Keratinocyte (primary cell): ENCODE results near the gene SCNN1A. TPM values are rescaled to one million over a fixed set of nuclear protein-coding genes. Genes with fewer than 3 reads are reported as not detected.

ENCODE experiments used
- DNase-seq: peaks from one replicate; pipeline ENCODE4 v3.0.0-alpha.2; 2011; ENCODE audit warnings: low read depth, missing footprints, low spot score
- FAIRE-seq: peaks from 2 replicates; lab custom pipeline; 2011; peaks lifted over from hg19 to GRCh38; lab: Jason Lieb, UNC
- H2AFZ ChIP-seq: 2 replicates; pipeline ENCODE4 v1.6.0; 2012; ENCODE audit warnings: low read length, control low read depth, inconsistent platforms; ENCODE audit not compliant: control insufficient read depth
- H3K27ac ChIP-seq: 2 replicates; pipeline ENCODE4 v1.5.1; 2011; ENCODE audit warnings: low read length; ENCODE audit not compliant: control insufficient read depth, insufficient read depth
- H3K27me3 ChIP-seq: 3 replicates; pipeline ENCODE4 v1.6.0; 2011; ENCODE audit warnings: low read length; ENCODE audit not compliant: control insufficient read depth, insufficient read depth; ENCODE audit errors: extremely low read depth
- H3K36me3 ChIP-seq, 2 experiments: 2 replicates in 1 of 2; 3 replicates in 1 of 2; pipeline ENCODE4 v1.5.1; 2011; ENCODE audit warnings: low read length in 2 of 2, mild to moderate bottlenecking in 1 of 2; ENCODE audit not compliant: control insufficient read depth in 2 of 2, insufficient read depth in 2 of 2; ENCODE audit errors: extremely low read depth in 1 of 2
- H3K4me1 ChIP-seq: 3 replicates; pipeline ENCODE4 v1.5.1; 2011; ENCODE audit warnings: low read length; ENCODE audit not compliant: control insufficient read depth, insufficient read depth; ENCODE audit errors: extremely low read depth
- H3K4me2 ChIP-seq: 3 replicates; pipeline ENCODE4 v1.6.0; 2011; ENCODE audit warnings: low read depth, low read length; ENCODE audit not compliant: control insufficient read depth, insufficient read depth; ENCODE audit errors: extremely low read depth
- H3K4me3 ChIP-seq, 3 experiments: fragments of 200-600 bp in 1 of 3; sonication (generic) in 1 of 3; 2 replicates in 2 of 3; 3 replicates in 1 of 3; pipeline ENCODE4 v1.5.1; 2011 to 2016; ENCODE audit warnings: low read length in 3 of 3, mild to moderate bottlenecking in 3 of 3, control low read depth in 2 of 3, inconsistent platforms in 1 of 3, low read depth in 1 of 3, mixed read lengths in 1 of 3, mixed run types in 1 of 3, moderate library complexity in 1 of 3; ENCODE audit not compliant: control insufficient read depth in 2 of 3, insufficient read depth in 2 of 3; ENCODE audit errors: extremely low read depth in 1 of 3
- H3K79me2 ChIP-seq: 2 replicates; pipeline ENCODE4 v1.6.0; 2012; ENCODE audit warnings: low read length; ENCODE audit not compliant: control insufficient read depth, insufficient read depth
- H3K9ac ChIP-seq: 3 replicates; pipeline ENCODE4 v1.6.0; 2011; ENCODE audit warnings: low read length; ENCODE audit not compliant: control insufficient read depth, insufficient read depth; ENCODE audit errors: extremely low read depth
- H3K9me1 ChIP-seq: 3 replicates; pipeline ENCODE4 v1.6.0; 2011; ENCODE audit warnings: low read length; ENCODE audit not compliant: control insufficient read depth, insufficient read depth; ENCODE audit errors: extremely low read depth
- H3K9me3 ChIP-seq: 2 replicates; pipeline ENCODE4 v1.5.1; 2012; ENCODE audit warnings: low read depth, low read length; ENCODE audit not compliant: control insufficient read depth
- H4K20me1 ChIP-seq: 3 replicates; pipeline ENCODE4 v1.6.0; 2011; ENCODE audit warnings: low read length; ENCODE audit not compliant: control insufficient read depth, insufficient read depth; ENCODE audit errors: extremely low read depth
- EZH2 ChIP-seq: IDR thresholded peaks from one replicate; pipeline ENCODE4 v1.6.1; 2012; ENCODE audit warnings: inconsistent platforms, mild to moderate bottlenecking, low read length, moderate library complexity
- dilution Hi-C: fragments of 300-500 bp; cut with MboI; formaldehyde crosslinking; loops from one replicate; pipeline ENCODE4 v1.7.0; 2020; ENCODE audit warnings: low sequenced_read_pairs; ENCODE audit not compliant: extremely low pct_ligation_motif_present
- polyA plus RNA-seq, 5 experiments: library from polyadenylated mRNA; depleted of rRNA in 3 of 5; stranded (reverse) in 3 of 5; stranded (forward) in 1 of 5; unstranded in 1 of 5; fragments of >200 nt; gene quantifications; 1 replicate in 1 of 5; 2 replicates in 3 of 5; 3 replicates in 1 of 5; pipeline versions ENCODE4 v1.2.1 to v1.2.3, GENCODE V29; 2011 to 2012; ENCODE audit warnings: missing spikeins in 2 of 5, low read depth in 1 of 5, low replicate concordance in 1 of 5
- TF ChIP-seq, protein P1 (sequence below), 3 experiments: IDR thresholded peaks in 1 of 3; conservative IDR thresholded peaks in 1 of 3; optimal IDR thresholded peaks in 1 of 3; 2 replicates in 2 of 3; 3 replicates in 1 of 3; pipeline versions ENCODE3 to v1.5.1; 2011; ENCODE audit warnings: low read length in 3 of 3, mild to moderate bottlenecking in 3 of 3, moderate library complexity in 2 of 3, control low read depth in 1 of 3, inconsistent platforms in 1 of 3; ENCODE audit not compliant: insufficient read depth in 2 of 3; ENCODE audit errors: extremely low read depth in 1 of 3

SCNN1A gene
- polyA plus RNA-seq, 1 donor (not counting 4 experiments of a cell fraction or from before 2014, with no cell fraction given), result 11.1 TPM

DNA sequence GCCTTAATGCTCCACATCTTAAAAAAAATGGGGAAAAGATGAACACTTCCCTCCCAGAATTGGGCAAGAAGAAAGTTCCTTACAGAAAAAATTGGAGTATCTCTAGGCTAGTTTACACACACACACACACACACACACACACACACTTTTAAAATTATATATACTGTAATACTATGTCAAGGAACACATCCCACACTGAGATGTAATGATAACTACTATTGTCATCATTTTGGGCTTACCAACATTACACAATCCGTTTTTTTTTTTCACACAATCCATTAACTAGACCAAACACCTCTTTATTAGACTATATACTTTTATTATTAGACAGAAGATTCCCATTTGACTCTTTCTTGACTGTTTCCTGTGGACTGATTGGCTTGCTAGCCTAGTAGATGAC is 11.1 kb upstream of the SCNN1A start:
- dilution Hi-C loops, result no loop called here
- H3K27ac ChIP-seq, result no peak overlapping the region
- peak overlapping the region; percentile 96 for H3K4me2 ChIP-seq

DNA sequence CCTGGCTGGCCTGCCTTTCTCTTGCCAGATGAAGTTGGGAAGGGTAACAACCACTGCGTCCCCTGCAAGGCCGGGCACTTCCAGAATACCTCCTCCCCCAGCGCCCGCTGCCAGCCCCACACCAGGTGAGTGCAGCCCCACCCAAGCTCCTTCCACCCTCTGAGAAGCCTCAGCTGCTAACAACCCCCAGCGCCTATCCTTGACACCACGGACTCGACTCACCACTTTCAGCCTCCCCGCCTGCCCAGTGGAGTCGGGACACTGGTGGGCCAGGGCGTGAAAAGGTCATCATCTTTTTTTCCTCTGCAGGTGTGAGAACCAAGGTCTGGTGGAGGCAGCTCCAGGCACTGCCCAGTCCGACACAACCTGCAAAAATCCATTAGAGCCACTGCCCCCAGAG is 10.7 kb upstream of the SCNN1A start:
- no peak overlapping the region for H3K9ac ChIP-seq
- peaks cover 5% of the 10 kb centered on the region for H3K9me1 ChIP-seq
- H3K27me3 ChIP-seq, result no peaks in the 10 kb centered on the region
- H3K4me2 ChIP-seq, result peak overlapping the region; percentile 96
- dilution Hi-C loops, result no loop called here
- no peaks in the 10 kb centered on the region for H3K9me3 ChIP-seq
- peaks cover 52% of the 10 kb centered on the region for H3K79me2 ChIP-seq
- peak overlapping the region in 2 of 3 experiments; percentile 29 to 37 for H3K4me3 ChIP-seq
- FAIRE-seq (no peak), DNase-seq (no peak)
- TF ChIP-seq, protein P1, sequence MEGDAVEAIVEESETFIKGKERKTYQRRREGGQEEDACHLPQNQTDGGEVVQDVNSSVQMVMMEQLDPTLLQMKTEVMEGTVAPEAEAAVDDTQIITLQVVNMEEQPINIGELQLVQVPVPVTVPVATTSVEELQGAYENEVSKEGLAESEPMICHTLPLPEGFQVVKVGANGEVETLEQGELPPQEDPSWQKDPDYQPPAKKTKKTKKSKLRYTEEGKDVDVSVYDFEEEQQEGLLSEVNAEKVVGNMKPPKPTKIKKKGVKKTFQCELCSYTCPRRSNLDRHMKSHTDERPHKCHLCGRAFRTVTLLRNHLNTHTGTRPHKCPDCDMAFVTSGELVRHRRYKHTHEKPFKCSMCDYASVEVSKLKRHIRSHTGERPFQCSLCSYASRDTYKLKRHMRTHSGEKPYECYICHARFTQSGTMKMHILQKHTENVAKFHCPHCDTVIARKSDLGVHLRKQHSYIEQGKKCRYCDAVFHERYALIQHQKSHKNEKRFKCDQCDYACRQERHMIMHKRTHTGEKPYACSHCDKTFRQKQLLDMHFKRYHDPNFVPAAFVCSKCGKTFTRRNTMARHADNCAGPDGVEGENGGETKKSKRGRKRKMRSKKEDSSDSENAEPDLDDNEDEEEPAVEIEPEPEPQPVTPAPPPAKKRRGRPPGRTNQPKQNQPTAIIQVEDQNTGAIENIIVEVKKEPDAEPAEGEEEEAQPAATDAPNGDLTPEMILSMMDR (optimal IDR thresholded peaks at IDR 0.05 in 1 of 3, IDR thresholded peaks at IDR 0.05 in 1 of 3, conservative IDR thresholded peaks at IDR 0.05 in 1 of 3; ENCODE audit: extremely low read depth in 1 of 3, insufficient read depth in 2 of 3, low read length in 3 of 3), result no peak
- no peak for TF ChIP-seq EZH2
- H3K36me3 ChIP-seq, result peaks cover 32 to 53% of the 10 kb centered on the region in 2 experiments
- peaks cover 37% of the 10 kb centered on the region for H3K4me1 ChIP-seq
- no peak overlapping the region for H2AFZ ChIP-seq
- no peaks in the 10 kb centered on the region for H4K20me1 ChIP-seq
- H3K27ac ChIP-seq, result no peak overlapping the region

More for the DNA sequence above, 11.1 kb upstream of the SCNN1A start:
- peaks cover 37% of the 10 kb centered on the region for H3K4me1 ChIP-seq
- peaks cover 5% of the 10 kb centered on the region for H3K9me1 ChIP-seq
- TF ChIP-seq, protein P1 (optimal IDR thresholded peaks at IDR 0.05 in 1 of 3, IDR thresholded peaks at IDR 0.05 in 1 of 3, conservative IDR thresholded peaks at IDR 0.05 in 1 of 3; ENCODE audit: extremely low read depth in 1 of 3, insufficient read depth in 2 of 3, low read length in 3 of 3), result no peak
- no peak for TF ChIP-seq EZH2
- DNase-seq (no peak), FAIRE-seq (no peak)
- H3K4me3 ChIP-seq, result peak overlapping the region in 2 of 3 experiments; percentile 7 to 29
- no peaks in the 10 kb centered on the region for H3K27me3 ChIP-seq
- peaks cover 52% of the 10 kb centered on the region for H3K79me2 ChIP-seq
- H3K36me3 ChIP-seq, result peaks cover 34 to 53% of the 10 kb centered on the region in 2 experiments
- no peak overlapping the region for H2AFZ ChIP-seq
- H3K9ac ChIP-seq, result no peak overlapping the region
- no peaks in the 10 kb centered on the region for H4K20me1 ChIP-seq
- H3K9me3 ChIP-seq, result no peaks in the 10 kb centered on the region
